ENCODE measurements around the gene EPHB2. TPM values are rescaled to one million over a fixed set of nuclear protein-coding genes. Genes with fewer than 3 reads are reported as not detected.
A peak's percentile ranks its signal among the peaks of the same experiment; 100 is the strongest.

The EPHB2 gene
- total RNA-seq, 6 experiments from 2014 or later = 0.24 to 1.8 (median 0.62) TPM

GRCh38 chr1:22825486-22826189, 115.0 kb downstream of the EPHB2 start:
- Histone ChIP-seq H3K36me3 (no peaks in the 10 kb centered on the region), H3K9me3 (no peaks in the 10 kb centered on the region), H3K27ac (no peak overlapping the region), H3K27me3 (no peaks in the 10 kb centered on the region), H3K4me3 (no peak overlapping the region), H3K4me1 (peaks cover 0 to 8% (median 4%) of the 10 kb centered on the region in 4 donors)
- no peak for TF ChIP-seq CTCF (IDR thresholded peaks at IDR 0.05)
- TF ChIP-seq POLR2A (IDR thresholded peaks at IDR 0.05) = no peak
- ATAC-seq (no peak), DNase-seq (peak in 1 of 3 donors; percentile 39)
- 80% methylated on average over 2 of the region's 4 CpGs for WGBS (ENCODE audit: insufficient coverage, low coverage, low lambda C conversion rate, missing lambda C conversion rate)
- intact Hi-C loops (cut with DNase I) = no loop called here

GRCh38 chr1:22826604-22827580, 116.3 kb downstream of the EPHB2 start:
- Histone ChIP-seq H3K4me3 (no peak overlapping the region), H3K27ac (peak overlapping the region in 1 of 3 donors; percentile 4), H3K4me1 (peaks cover 0 to 8% (median 4%) of the 10 kb centered on the region in 4 donors), H3K27me3 (no peaks in the 10 kb centered on the region), H3K9me3 (no peaks in the 10 kb centered on the region), H3K36me3 (no peaks in the 10 kb centered on the region)
- DNase-seq (peak; percentile 36 to 78 (median 58)), ATAC-seq (peak; percentile 80 to 92 (median 86))
- WGBS (ENCODE audit: insufficient coverage, low coverage, low lambda C conversion rate, missing lambda C conversion rate) = 68% methylated on average over 6 of the region's 15 CpGs
- TF ChIP-seq POLR2A (IDR thresholded peaks at IDR 0.05) (no peak), CTCF (IDR thresholded peaks at IDR 0.05) (no peak)
- intact Hi-C loops (cut with DNase I) = no loop called here

- Histone ChIP-seq H3K27ac (no peak overlapping the region), H3K27me3 (no peaks in the 10 kb centered on the region), H3K4me3 (no peak overlapping the region), H3K36me3 (no peaks in the 10 kb centered on the region), H3K4me1 (peaks cover 0 to 8% (median 4%) of the 10 kb centered on the region in 4 donors), H3K9me3 (no peaks in the 10 kb centered on the region)
- ATAC-seq (no peak), DNase-seq (peak in 2 of 3 donors; percentile 49 to 54)
- intact Hi-C loops (cut with DNase I) = no loop called here
- TF ChIP-seq POLR2A (IDR thresholded peaks at IDR 0.05) = no peak
- WGBS (ENCODE audit: insufficient coverage, low coverage, low lambda C conversion rate, missing lambda C conversion rate) = 6% methylated on average over 3 of the region's 9 CpGs
Measured at GRCh38 chr1:22827666-22828483, 117.2 kb downstream of the EPHB2 start.

- DNase-seq = no peak
- TF ChIP-seq POLR2A (IDR thresholded peaks at IDR 0.05) = no peak
- TF ChIP-seq CTCF (IDR thresholded peaks at IDR 0.05) = no peak
- intact Hi-C loops (cut with DNase I) = no loop called here
- ATAC-seq = no peak
- Histone ChIP-seq H3K9me3 (no peaks in the 10 kb centered on the region), H3K4me3 (no peak overlapping the region), H3K36me3 (no peaks in the 10 kb centered on the region), H3K27me3 (no peaks in the 10 kb centered on the region), H3K27ac (no peak overlapping the region), H3K4me1 (peaks cover 0 to 8% (median 4%) of the 10 kb centered on the region in 4 donors)
- 91% methylated on average over 10 of the region's 15 CpGs for WGBS (ENCODE audit: insufficient coverage, low coverage, low lambda C conversion rate, missing lambda C conversion rate)
Measured at GRCh38 chr1:22828484-22829308, 118.1 kb downstream of the EPHB2 start.
